OCI-LY7 (cell line): ENCODE results near the gene SDCCAG8. TPM values are rescaled to one million over a fixed set of nuclear protein-coding genes. Genes with fewer than 3 reads are reported as not detected.

Experiments
- BruUV-seq: library from RNA; stranded (reverse); fragments of 400-500 nt; replicated peaks from 2 replicates; lab custom pipeline; 2021; lab: Mats Ljungman, UMichigan
- CTCF ChIA-PET: fragments of 300-600 bp; sonication (Branson Sonifier 250); formaldehyde crosslinking; loops from one replicate; lab custom pipeline; 2022; ENCODE audit warnings: antibody characterized with exemption; ENCODE audit not compliant: unreplicated experiment; lab: Charles Lee
- POLR2A ChIA-PET: fragments of 300-600 bp; sonication (Branson Sonifier 250); formaldehyde crosslinking; loops from one replicate; lab custom pipeline; 2022; ENCODE audit warnings: antibody characterized with exemption; lab: Charles Lee
- DNase-seq: peaks from one replicate; pipeline ENCODE4 v3.0.0-alpha.2; 2015; ENCODE audit warnings: low spot score
- H2AFZ ChIP-seq: fragments of 200-600 bp; sonication (generic), shearing (Covaris generic); 2 replicates; pipeline ENCODE4 v1.6.1; 2014; ENCODE audit warnings: mild to moderate bottlenecking, antibody characterized with exemption, low read length, moderate library complexity
- H3K27ac ChIP-seq: fragments of 200-600 bp; sonication (generic); 2 replicates; pipeline ENCODE4 v1.5.1; 2014; ENCODE audit warnings: mixed run types, low read depth, mild to moderate bottlenecking, moderate library complexity, low read length, inconsistent platforms; ENCODE audit not compliant: poor library complexity, severe bottlenecking
- H3K36me3 ChIP-seq: fragments of 200-600 bp; sonication (generic); 2 replicates; pipeline ENCODE4 v1.6.1; 2014; ENCODE audit warnings: mild to moderate bottlenecking, antibody characterized with exemption, low read length, moderate library complexity, mixed read lengths; ENCODE audit not compliant: insufficient read depth
- H3K4me1 ChIP-seq: fragments of 200-600 bp; sonication (generic); 2 replicates; pipeline ENCODE4 v1.5.1; 2014; ENCODE audit warnings: mild to moderate bottlenecking, low read length; ENCODE audit not compliant: insufficient read depth, poor library complexity, severe bottlenecking
- H3K4me2 ChIP-seq: fragments of 200-600 bp; sonication (generic); 2 replicates; pipeline ENCODE4 v1.6.1; 2014; ENCODE audit warnings: mild to moderate bottlenecking, low read length
- H3K4me3 ChIP-seq: fragments of 200-600 bp; sonication (generic); 2 replicates; pipeline ENCODE4 v1.5.1; 2014; ENCODE audit warnings: mild to moderate bottlenecking, low read depth, low read length; ENCODE audit not compliant: poor library complexity, severe bottlenecking
- H3K79me2 ChIP-seq: fragments of 200-600 bp; sonication (generic); 2 replicates; pipeline ENCODE4 v1.6.1; 2016; ENCODE audit warnings: low read depth, mild to moderate bottlenecking, low read length, moderate library complexity, mixed read lengths; ENCODE audit not compliant: insufficient read depth
- H3K9me2 ChIP-seq: fragments of 200-600 bp; sonication (generic); 2 replicates; pipeline ENCODE4 v1.6.1; 2016; ENCODE audit warnings: mild to moderate bottlenecking, low read length, mixed read lengths; ENCODE audit not compliant: insufficient read depth
- H3K9me3 ChIP-seq: fragments of 200-600 bp; sonication (generic); 2 replicates; pipeline ENCODE4 v1.6.1; 2014; ENCODE audit warnings: mild to moderate bottlenecking, mixed run types, low read length, mixed read lengths
- H4K20me1 ChIP-seq: fragments of 200-600 bp; sonication (generic); 2 replicates; pipeline ENCODE4 v1.6.1; 2014; ENCODE audit warnings: mild to moderate bottlenecking, antibody characterized with exemption, low read length, moderate library complexity, mixed read lengths; ENCODE audit not compliant: insufficient read depth
- CTCF ChIP-seq: fragments of 200-600 bp; sonication (generic); conservative IDR thresholded peaks from 2 replicates; pipeline ENCODE4 v1.5.1; 2014; ENCODE audit warnings: mild to moderate bottlenecking, antibody characterized with exemption, low read length, moderate library complexity, mixed read lengths
- EZH2phosphoT487 ChIP-seq: fragments of 200-600 bp; sonication (generic); IDR thresholded peaks from 2 replicates; pipeline ENCODE4 v1.6.1; 2018; ENCODE audit warnings: low read depth, borderline replicate concordance, mild to moderate bottlenecking, mixed run types, antibody characterized with exemption, low read length, moderate library complexity, mixed read lengths
- intact Hi-C: fragments of 100-400 bp; cut with micrococcal nuclease; formaldehyde crosslinking; loops from one replicate; pipeline ENCODE4 v1.10.0; 2022; ENCODE audit not compliant: unreplicated experiment
- total RNA-seq, 2 experiments: library from RNA; depleted of rRNA in 1 of 2; stranded (reverse); fragments of >200 nt in 1 of 2; shearing (Covaris generic) in 1 of 2; gene quantifications; 2 replicates each; pipeline ENCODE4 v1.2.3, GENCODE V29; 2014 to 2022

Gene SDCCAG8
- total RNA-seq, 2 experiments from 2014 or later: 18.1 to 28.7 TPM

- CTCF ChIA-PET: no interaction called here
- H3K9me2 ChIP-seq: no peaks in the 10 kb centered on the region
- intact Hi-C loops: no loop called here
- no peak overlapping the region for H2AFZ ChIP-seq
- no peaks in the 10 kb centered on the region for H3K36me3 ChIP-seq
- H3K4me2 ChIP-seq: no peak overlapping the region
- H3K79me2 ChIP-seq: no peaks in the 10 kb centered on the region
- no peak for DNase-seq
- TF ChIP-seq EZH2phosphoT487: no peak
- TF ChIP-seq CTCF: no peak
- H3K4me1 ChIP-seq: no peaks in the 10 kb centered on the region
- no TSS peak for BruUV-seq
- no peak overlapping the region for H3K27ac ChIP-seq
- H3K9me3 ChIP-seq: no peaks in the 10 kb centered on the region
- H4K20me1 ChIP-seq: no peaks in the 10 kb centered on the region
- H3K4me3 ChIP-seq: no peak overlapping the region
- POLR2A ChIA-PET: interaction anchor here (0.7 kb wide), 1 partner anchor 9 kb away, joined by 3 read pairs; no protein-coding TSS in a partner anchor
Observed at GRCh38 chr1:243348331-243348730, 92.5 kb downstream of the SDCCAG8 start.

GRCh38 chr1:243349128-243349527 lies 93.3 kb downstream of the SDCCAG8 start:
- no peaks in the 10 kb centered on the region for H3K9me3 ChIP-seq
- POLR2A ChIA-PET: interaction anchor here (1.1 kb wide), 1 partner anchor 12 kb away, joined by 4 read pairs; no protein-coding TSS in a partner anchor
- CTCF ChIA-PET: no interaction called here

More at GRCh38 chr1:243349128-243349527, 93.3 kb downstream of the SDCCAG8 start:
- Histone ChIP-seq H3K4me3 (no peak overlapping the region), H3K9me2 (no peaks in the 10 kb centered on the region), H3K79me2 (no peaks in the 10 kb centered on the region), H3K27ac (no peak overlapping the region), H4K20me1 (no peaks in the 10 kb centered on the region), H3K4me2 (no peak overlapping the region), H3K36me3 (no peaks in the 10 kb centered on the region), H2AFZ (no peak overlapping the region), H3K4me1 (no peaks in the 10 kb centered on the region)
- no TSS peak for BruUV-seq
- no peak for DNase-seq
- intact Hi-C loops: no loop called here
- no peak for TF ChIP-seq CTCF
- no peak for TF ChIP-seq EZH2phosphoT487
